Activated CD8-positive, alpha-beta memory T cell treated with anti-CD3 and anti-CD28 coated beads, Interleukin-2, amount 50 U/mL, for 4 hours (primary cell): ENCODE measurements around the gene PRDM15.

Experiments used
- DNase-seq: peaks from one replicate; pipeline ENCODE4 v3.0.0-alpha.2; 2020

The PRDM15 gene

DNA sequence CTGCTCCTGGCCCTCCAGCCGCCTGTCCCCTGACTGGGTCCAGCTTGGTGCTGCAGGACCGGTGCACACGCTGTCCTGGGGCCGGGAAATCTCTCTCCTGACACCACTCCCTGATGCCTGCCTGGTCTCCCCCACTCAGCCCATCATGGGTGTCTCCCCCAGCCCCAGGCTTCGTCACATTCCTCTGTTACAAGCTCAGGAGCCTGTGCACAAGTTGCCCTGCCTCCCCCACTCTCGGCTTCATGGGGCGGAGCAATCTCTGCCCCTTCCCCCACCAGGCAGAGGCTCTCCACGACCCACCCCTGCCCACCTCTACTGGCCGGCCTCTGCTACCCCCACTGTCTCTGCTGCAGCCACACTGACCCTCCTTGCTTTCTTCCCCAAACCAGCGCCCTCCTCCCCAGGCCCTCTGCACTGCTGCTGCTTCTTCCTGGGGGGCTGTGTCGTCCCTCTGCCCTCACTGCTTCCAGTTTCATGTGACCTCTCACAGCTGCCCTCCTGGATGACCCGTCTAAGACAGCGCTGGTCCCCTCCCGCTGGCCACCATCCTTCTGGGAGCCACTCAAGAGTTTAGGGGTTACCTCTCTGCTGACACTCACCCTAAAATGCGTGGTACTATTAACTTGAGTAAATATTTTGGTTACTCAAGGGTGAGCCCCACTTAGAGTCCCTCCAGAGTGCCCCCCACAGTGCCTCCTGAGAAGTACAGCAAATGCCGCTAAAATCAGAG, 106.6 kb downstream of the PRDM15 start:
- no peak for DNase-seq

GRCh38 chr21:41771625-41771945, 107.6 kb downstream of the PRDM15 start:
- DNase-seq, result no peak

- DNase-seq, result no peak
Observed at GRCh38 chr21:41770901-41771624, 108.1 kb downstream of the PRDM15 start.

DNA sequence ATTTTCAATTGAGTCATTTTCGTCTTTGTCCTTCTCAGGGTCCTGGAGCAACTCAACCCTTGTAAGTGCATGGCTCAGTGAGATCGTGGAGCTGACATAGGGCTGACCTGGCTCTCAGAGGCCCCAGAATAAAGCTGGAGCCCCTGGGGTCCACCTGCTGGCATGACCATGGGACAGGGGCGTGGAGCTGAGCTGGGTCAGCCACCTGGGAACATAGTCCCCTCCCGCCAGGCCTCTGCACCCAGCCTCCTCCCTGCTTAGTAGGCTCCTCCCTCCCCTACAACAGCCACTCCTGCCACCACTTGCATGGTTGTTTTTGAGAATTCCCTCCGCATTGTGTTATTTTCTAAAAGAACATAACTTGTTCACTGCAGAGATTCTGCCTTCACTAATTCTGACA, 109.2 kb downstream of the PRDM15 start:
- DNase-seq, result no peak

DNA sequence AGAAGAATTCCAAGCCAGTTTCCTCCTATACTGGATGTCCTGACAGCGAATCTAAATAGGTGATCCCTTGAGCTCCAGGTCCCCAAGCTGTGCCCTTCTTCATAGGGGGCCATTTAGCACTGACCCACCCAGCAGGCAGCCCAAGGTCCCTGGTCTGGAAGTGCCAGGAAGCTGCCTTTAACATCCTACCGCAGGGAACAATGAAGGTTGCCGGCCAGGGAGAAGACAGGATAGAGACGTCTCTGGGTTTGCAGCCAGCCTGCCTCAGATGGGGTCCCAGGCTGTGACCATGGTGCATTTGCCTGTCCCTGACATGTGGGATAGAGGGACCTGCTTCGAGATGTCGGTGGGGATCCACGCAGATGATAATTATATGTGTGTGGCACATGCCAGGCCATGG, 109.6 kb downstream of the PRDM15 start:
- DNase-seq, result no peak

DNA sequence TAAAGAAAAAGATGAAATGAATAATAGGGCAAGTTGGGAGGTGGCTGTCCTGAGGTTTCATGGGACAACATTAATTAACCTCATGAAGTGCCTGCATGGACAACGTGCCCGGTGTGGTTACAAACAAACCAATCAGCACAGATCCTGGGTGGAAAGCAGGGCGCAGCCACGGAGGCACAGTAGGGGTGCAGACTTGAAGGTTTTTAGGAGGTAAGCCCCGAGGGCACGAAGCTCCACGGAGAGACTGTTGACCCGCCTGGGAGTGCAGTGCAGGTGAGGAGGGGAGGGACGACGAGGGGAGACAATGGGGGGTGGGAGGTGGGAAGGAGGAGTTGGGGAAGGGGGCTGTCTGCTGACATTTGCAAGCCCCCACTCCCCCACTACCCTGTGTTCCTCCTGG, 110.0 kb downstream of the PRDM15 start:
- DNase-seq, result no peak

GRCh38 chr21:41768437-41769042, 110.6 kb downstream of the PRDM15 start:
- DNase-seq, result no peak

DNA sequence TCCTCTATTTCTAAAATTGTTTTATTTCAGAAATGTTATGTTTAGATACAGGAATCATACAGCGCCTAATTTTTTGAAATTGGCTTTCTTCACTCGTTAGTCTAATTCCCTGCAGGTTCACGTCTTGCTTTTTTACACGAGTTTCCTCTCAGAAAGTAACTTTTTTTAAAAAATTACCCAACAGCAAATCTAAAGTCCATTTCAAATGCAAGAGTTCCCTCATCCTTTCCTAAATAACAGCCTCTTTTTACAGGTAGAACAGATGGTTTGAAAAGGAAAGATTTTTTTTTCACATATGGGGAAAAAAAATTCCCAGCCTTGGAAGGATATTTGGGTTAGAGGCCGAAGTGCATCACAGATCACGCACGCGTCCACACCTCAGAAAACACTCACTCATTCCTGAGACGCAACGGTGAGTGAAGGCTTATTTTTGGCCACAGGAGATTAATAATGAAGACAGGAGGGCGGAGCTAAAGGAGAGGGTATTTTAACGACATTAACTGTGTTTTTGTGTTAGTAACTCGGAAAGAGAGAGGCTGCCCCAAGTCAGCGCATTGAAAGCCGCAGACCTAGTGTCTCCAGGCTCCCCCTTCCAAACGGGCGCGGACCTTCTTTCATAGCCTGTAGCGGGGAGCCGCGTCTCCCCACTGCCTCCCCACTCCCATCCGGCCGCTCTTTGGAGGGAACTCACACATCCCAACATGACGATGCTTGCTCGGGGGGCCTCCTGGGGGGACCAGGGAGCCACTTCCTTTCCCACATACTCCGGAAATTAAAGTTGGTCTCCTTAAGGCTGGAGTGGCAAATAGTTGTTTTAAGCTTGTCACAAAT, 111.3 kb downstream of the PRDM15 start:
- DNase-seq, result no peak

- peak; percentile 63 for DNase-seq
Observed at GRCh38 chr21:41766883-41767605, 112.1 kb downstream of the PRDM15 start, which contains the start of gene RIPK4. TSS of gene RIPK4 (minus strand) at chr21:41767052. CDS start at chr21:41767041, 11 bp downstream.

GRCh38 chr21:41765973-41766882, 112.9 kb downstream of the PRDM15 start:
- DNase-seq, result no peak

- DNase-seq, result no peak
Observed at GRCh38 chr21:41765420-41765821, 113.7 kb downstream of the PRDM15 start.

- no peak for DNase-seq
Observed at GRCh38 chr21:41764558-41765419, 114.4 kb downstream of the PRDM15 start.

DNA sequence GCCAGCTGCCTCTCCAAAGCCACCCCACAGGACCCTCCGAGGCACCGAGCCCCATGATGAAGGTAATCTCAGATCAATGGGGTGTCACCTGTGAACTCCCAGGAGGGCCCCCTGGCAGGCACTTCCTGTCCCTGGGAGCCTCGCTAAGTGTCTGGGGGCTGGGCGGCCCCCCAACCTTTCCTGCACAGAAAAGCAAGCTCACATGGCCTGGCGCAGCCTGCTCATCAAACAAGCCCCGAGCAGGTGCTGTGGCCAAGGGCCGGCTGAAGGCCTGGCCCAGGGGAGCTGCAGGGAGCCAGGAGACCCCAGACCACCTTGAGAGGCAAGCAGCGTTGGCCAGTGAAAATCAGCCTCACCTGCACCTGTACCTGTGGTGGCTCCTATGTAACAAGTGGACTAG, 115.1 kb downstream of the PRDM15 start:
- DNase-seq, result no peak

DNA sequence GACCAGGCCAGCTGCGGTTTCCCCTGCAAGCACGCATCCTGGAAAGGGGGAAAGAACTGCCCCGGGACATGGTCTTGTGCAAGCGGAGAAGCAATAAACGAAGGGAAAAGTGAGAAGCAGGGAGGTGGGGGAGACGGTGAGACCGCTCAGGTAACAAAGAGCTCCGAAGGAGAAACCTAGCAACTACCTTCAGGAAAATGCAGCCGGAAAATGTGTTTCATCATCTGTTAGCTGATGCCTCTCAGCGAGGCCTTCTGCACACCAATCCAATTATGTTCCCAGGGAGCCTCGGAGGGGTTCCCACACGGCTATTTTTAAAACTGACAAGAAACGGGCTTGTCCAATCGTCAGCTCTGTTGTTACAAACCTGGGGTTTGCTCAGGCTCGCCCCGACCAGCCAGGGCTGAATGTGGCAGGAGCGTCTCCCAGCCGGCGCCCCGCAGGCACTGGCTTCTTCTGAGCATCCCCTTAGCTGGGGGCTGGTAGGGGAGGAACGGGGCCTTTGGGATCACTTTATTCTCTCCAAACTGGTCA, 115.7 kb downstream of the PRDM15 start:
- no peak for DNase-seq

GRCh38 chr21:41762753-41763152, 116.4 kb downstream of the PRDM15 start:
- no peak for DNase-seq

DNA sequence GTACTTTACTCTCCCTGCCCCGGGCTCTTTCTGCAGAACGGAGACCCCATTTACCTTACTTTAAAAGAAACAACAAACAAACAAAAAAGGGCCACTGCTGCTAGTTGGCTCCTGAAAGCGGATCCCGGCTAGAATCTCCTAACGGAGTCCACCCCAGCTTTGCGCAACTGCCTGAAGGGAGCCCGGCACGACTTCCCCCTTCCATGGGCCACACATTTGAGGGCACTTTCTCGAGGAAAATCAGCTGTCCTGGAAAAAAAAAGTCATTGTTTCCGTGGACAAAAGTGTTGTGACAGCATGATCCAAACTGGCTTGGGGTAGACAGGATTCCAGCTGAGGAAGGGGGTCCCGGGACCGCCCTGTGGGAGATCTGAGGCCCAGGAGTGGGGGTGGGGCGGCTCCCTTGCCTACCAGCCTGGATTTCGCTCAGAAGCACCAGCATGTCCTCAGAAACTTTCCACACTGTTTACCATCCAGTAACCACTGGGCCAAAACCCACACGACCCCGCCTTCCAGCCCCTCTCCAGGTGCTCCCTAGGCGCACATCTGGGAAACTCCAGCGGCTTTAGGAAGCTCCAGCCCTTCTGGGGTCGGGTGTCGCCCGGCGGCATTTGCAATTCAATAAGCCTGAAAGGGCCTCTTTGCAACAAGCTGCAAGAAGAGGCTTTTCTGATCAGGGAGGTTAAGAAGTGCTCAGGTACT, 117.1 kb downstream of the PRDM15 start:
- no peak for DNase-seq

- DNase-seq, result no peak
Observed at GRCh38 chr21:41761211-41761933, 117.8 kb downstream of the PRDM15 start.

- DNase-seq, result no peak
Observed at GRCh38 chr21:41760411-41760810, 118.7 kb downstream of the PRDM15 start.

DNA sequence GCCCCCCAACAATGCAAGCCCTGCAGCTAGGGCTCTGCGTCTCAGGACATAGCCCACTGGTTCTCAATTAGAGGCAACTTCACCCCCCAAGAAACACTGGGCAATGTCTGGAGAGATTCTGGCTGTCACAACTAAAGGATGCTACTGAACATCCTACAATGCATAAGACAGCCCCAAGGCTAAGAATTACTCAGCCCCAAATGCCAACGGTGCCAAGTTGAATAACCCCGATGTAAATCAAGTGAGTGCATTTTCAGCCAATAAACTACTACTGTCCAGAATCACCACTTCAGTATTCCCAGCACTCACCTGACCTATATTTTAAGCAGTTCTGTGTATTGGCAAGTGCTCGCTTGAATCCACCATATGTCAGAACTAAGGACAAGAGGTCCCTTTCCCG, 119.2 kb downstream of the PRDM15 start:
- no peak for DNase-seq
